Right lobe of liver (tissue), 4 donors: ENCODE results near the gene ZNF691.

Experiments used
- POLR2A ChIP-seq: fragments of 450-650 bp; IDR thresholded peaks from one replicate; pipeline ENCODE4 v1.6.1; 2017; ENCODE audit warnings: antibody characterized with exemption, mild to moderate bottlenecking
- TF ChIP-seq, protein P1 (sequence below), 4 donors: fragments of 200-600 bp in 3 of 4; fragments of 450-650 bp in 1 of 4; IDR thresholded peaks; one replicate each; pipeline versions ENCODE4 v1.5.1 to v1.8.0; 2016 to 2022; ENCODE audit warnings: antibody characterized with exemption in 4 of 4, mild to moderate bottlenecking in 2 of 4
- donor health status: DM: no; HTN: no; CAD: no.
- donor health status: DM: no; HTN: no; CAD: no.
- donor health status: DM: no; HTN: yes; CAD: no.

- TF ChIP-seq, protein P1, sequence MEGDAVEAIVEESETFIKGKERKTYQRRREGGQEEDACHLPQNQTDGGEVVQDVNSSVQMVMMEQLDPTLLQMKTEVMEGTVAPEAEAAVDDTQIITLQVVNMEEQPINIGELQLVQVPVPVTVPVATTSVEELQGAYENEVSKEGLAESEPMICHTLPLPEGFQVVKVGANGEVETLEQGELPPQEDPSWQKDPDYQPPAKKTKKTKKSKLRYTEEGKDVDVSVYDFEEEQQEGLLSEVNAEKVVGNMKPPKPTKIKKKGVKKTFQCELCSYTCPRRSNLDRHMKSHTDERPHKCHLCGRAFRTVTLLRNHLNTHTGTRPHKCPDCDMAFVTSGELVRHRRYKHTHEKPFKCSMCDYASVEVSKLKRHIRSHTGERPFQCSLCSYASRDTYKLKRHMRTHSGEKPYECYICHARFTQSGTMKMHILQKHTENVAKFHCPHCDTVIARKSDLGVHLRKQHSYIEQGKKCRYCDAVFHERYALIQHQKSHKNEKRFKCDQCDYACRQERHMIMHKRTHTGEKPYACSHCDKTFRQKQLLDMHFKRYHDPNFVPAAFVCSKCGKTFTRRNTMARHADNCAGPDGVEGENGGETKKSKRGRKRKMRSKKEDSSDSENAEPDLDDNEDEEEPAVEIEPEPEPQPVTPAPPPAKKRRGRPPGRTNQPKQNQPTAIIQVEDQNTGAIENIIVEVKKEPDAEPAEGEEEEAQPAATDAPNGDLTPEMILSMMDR (IDR thresholded peaks at IDR 0.05): no peak
- TF ChIP-seq POLR2A: no peak
Observed at GRCh38 chr1:42889264-42889663, 42.9 kb downstream of the ZNF691 start.
